ENCODE data around the gene LRRIQ3.

DNA sequence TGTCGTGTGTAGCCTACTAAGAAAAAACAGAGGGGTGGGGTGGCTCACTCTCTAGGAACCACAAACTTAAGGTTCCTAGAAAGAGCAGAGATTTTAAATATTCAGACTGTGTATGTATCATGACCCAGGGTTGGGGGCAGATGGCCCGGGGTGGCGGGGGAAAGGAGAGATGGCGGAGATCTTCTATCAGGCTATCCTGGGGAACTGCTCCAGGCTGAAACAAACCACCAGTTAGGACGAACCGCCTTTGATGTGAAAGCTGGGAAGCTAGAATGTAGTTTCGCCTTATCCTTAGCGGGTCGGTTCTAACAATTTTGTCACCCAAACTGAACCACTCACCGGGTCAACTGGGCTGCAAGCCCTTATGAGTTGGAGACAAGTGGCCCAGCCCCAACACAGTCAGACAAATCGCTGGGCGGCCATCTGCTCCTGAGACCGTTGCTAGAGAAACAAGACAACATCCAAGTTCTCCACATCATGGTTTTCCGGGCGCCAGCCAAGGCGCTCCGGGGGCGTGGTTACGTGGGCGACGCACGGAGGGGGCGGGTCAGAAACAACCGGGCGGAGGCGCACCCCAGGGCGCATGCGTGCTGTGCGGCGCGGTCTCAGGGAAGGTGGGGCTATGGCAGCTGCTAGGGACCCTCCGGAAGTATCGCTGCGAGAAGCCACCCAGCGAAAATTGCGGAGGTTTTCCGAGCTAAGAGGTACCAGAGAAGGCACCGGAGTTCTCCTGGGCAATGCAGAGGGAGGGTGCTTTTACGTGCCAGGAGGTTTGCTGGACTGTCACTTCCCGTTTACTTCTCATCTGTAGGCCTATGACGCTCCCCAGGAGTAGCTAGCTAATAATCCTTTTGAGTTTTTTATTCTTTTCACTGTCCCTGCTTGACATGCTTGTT is at the start of gene LRRIQ3, which contains the start of gene FPGT:
- TF ChIP-seq, protein P1, sequence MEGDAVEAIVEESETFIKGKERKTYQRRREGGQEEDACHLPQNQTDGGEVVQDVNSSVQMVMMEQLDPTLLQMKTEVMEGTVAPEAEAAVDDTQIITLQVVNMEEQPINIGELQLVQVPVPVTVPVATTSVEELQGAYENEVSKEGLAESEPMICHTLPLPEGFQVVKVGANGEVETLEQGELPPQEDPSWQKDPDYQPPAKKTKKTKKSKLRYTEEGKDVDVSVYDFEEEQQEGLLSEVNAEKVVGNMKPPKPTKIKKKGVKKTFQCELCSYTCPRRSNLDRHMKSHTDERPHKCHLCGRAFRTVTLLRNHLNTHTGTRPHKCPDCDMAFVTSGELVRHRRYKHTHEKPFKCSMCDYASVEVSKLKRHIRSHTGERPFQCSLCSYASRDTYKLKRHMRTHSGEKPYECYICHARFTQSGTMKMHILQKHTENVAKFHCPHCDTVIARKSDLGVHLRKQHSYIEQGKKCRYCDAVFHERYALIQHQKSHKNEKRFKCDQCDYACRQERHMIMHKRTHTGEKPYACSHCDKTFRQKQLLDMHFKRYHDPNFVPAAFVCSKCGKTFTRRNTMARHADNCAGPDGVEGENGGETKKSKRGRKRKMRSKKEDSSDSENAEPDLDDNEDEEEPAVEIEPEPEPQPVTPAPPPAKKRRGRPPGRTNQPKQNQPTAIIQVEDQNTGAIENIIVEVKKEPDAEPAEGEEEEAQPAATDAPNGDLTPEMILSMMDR (IDR thresholded peaks at IDR 0.05): no peak
- TF ChIP-seq POLR2A (IDR thresholded peaks at IDR 0.05): peak in 1 of 4 donors; percentile 46
- peak; percentile 82 to 96 (median 90) for TF ChIP-seq POLR2AphosphoS5 (IDR thresholded peaks at IDR 0.05)
- TF ChIP-seq EP300 (IDR thresholded peaks at IDR 0.05): no peak

Data from stomach (tissue), 4 donors.